ENCODE data around the gene PARD6B. TPM values are rescaled to one million over a fixed set of nuclear protein-coding genes. Genes with fewer than 3 reads are reported as not detected.
A peak's percentile ranks its signal among the peaks of the same experiment; 100 is the strongest.

Gene PARD6B
- total and polyA plus RNA-seq, 2 experiments from 2014 or later: 10.2 to 20.0 TPM

- TF ChIP-seq CTCF (IDR thresholded peaks at IDR 0.05; ENCODE audit: low read depth, low read length): no peak
- Histone ChIP-seq H3K4me3 (no peak overlapping the region), H3K9me3 (ENCODE audit: low read depth) (no peaks in the 10 kb centered on the region), H3K27ac (no peak overlapping the region), H3K27me3 (no peaks in the 10 kb centered on the region), H3K36me3 (no peaks in the 10 kb centered on the region), H3K4me1 (ENCODE audit: low read depth) (peaks cover 7% of the 10 kb centered on the region)
- DNase-seq (ENCODE audit: low read depth in 1 of 2, low spot score in 1 of 2): no peak
These were observed 52.5 kb downstream of the PARD6B start for GRCh38 chr20:50783903-50784302.

DNA sequence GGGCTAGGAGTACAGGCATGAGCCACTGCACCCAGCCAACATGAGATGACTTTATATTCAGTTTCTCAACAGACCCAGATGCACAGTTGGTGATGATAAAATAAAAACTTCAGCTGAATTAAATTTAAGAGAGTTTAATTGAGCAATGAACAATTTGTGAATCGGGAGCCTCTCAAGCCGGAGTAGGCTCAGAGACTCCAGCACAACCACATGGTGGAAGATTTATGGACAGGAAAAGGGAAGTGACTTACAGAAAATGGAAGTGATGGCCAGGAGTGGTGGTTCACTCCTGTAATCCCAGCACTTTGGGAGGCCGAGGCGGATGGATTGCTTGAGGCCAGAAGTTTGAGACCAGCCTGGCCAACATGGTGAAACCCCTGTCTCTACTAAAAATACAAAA lies 53.1 kb downstream of the PARD6B start:
- TF ChIP-seq CTCF (IDR thresholded peaks at IDR 0.05; ENCODE audit: low read depth, low read length): no peak
- H3K27me3 ChIP-seq: no peaks in the 10 kb centered on the region

GRCh38 chr20:50786703-50787102 lies 55.3 kb downstream of the PARD6B start:
- no peak for TF ChIP-seq CTCF (IDR thresholded peaks at IDR 0.05; ENCODE audit: low read depth, low read length)
- Histone ChIP-seq H3K27me3 (no peaks in the 10 kb centered on the region), H3K4me1 (ENCODE audit: low read depth) (peaks cover 15% of the 10 kb centered on the region), H3K36me3 (no peaks in the 10 kb centered on the region), H3K4me3 (no peak overlapping the region), H3K27ac (no peak overlapping the region), H3K9me3 (ENCODE audit: low read depth) (no peaks in the 10 kb centered on the region)
- no peak for DNase-seq (ENCODE audit: low read depth in 1 of 2, low spot score in 1 of 2)

More for the DNA sequence above, 53.1 kb downstream of the PARD6B start:
- Histone ChIP-seq H3K4me3 (no peak overlapping the region), H3K27ac (no peak overlapping the region), H3K36me3 (no peaks in the 10 kb centered on the region), H3K9me3 (ENCODE audit: low read depth) (no peaks in the 10 kb centered on the region), H3K4me1 (ENCODE audit: low read depth) (peaks cover 7% of the 10 kb centered on the region)
- no peak for DNase-seq (ENCODE audit: low read depth in 1 of 2, low spot score in 1 of 2)

DNA sequence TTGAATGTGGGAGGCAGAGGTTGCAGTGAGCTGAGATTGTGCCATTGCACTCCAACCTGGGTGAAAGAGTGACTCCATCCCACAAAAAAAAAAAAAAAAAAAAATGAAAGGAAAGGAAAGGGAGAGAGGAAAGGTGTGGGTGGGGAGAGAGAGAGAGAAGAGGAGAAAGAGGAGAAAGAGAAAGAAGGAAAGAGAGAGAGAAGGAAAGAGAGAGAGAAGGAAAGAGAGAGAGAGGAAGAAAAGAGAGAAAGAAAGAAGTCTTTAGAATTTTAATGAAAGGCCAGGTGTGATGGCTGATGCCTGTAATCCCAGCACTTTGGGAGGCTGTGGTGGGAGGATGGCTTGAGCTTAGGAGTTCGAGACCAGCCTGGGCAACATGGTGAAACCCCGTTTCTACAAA lies 55.8 kb downstream of the PARD6B start:
- DNase-seq (ENCODE audit: low read depth in 1 of 2, low spot score in 1 of 2): no peak

GRCh38 chr20:50788045-50788991 lies 56.9 kb downstream of the PARD6B start:
- H3K36me3 ChIP-seq: no peaks in the 10 kb centered on the region
- no peaks in the 10 kb centered on the region for H3K9me3 ChIP-seq (ENCODE audit: low read depth)
- no peak overlapping the region for H3K4me3 ChIP-seq
- DNase-seq (ENCODE audit: low read depth in 1 of 2, low spot score in 1 of 2): peak in 1 of 2 donors; percentile 88
- peaks cover 15% of the 10 kb centered on the region for H3K4me1 ChIP-seq (ENCODE audit: low read depth)
- H3K27ac ChIP-seq: peak overlapping the region; percentile 10
- no peaks in the 10 kb centered on the region for H3K27me3 ChIP-seq
- peak; percentile 70 for TF ChIP-seq CTCF (IDR thresholded peaks at IDR 0.05; ENCODE audit: low read depth, low read length)

More for the DNA sequence above, 55.8 kb downstream of the PARD6B start:
- no peaks in the 10 kb centered on the region for H3K27me3 ChIP-seq
- peaks cover 15% of the 10 kb centered on the region for H3K4me1 ChIP-seq (ENCODE audit: low read depth)
- H3K27ac ChIP-seq: no peak overlapping the region
- no peak for TF ChIP-seq CTCF (IDR thresholded peaks at IDR 0.05; ENCODE audit: low read depth, low read length)
- no peak overlapping the region for H3K4me3 ChIP-seq
- H3K36me3 ChIP-seq: no peaks in the 10 kb centered on the region
- no peaks in the 10 kb centered on the region for H3K9me3 ChIP-seq (ENCODE audit: low read depth)
